ENCODE results near the gene RBL2. TPM values are rescaled to one million over a fixed set of nuclear protein-coding genes. Genes with fewer than 3 reads are reported as not detected.
A peak's percentile ranks its signal among the peaks of the same experiment; 100 is the strongest.

Gene RBL2
- total and polyA plus RNA-seq, 2 of the 8 experiments (the other 6 are each of a cell fraction or from before 2014, with no cell fraction given) = 13.9 to 22.1 TPM

DNA sequence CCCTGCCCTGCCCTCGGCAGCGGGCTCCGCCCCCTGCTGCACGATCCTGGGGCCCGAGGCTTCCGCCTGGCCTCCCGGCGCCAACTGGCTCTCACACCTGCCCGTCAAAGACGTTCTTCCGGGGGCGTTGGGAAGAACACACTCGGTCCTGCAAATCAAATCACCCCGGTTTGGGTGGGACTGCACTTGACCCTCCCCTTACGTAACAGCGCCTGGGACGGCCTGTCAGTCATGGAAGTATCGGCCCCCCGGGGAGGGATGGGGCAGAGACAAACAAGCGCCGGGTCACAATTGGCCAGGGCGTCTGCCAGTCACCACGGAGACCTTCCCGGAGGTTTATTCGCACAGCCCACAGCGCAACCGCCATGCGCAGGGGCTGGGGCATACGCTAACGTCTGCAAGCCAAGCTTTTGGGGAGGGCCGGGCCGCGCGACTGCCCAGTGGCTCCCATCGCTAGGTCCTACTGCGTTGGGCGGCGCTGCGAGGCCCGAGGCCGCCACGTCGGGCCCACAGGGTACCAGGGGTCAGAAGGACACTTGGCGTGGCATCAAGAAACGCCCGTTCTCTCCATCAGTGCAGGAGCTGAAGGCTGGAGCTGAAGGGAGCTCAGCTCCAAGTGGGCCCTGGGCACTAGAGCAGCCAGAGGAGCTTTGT, 69.1 kb downstream of the RBL2 start:
- POLR2A ChIA-PET (ENCODE audit: partially characterized antibody) = interaction anchor here (1.2 to 1.8 kb wide), 3 partner anchors 13 to 140 kb away, joined by 4 to 6 read pairs (median 4); partner anchors contain the start of gene RBL2
- peak overlapping the region in 3 of 4 experiments; percentile 54 to 71 (median 65); a peak in 3 of 7 replicates for H3K9ac ChIP-seq (replicated peaks in 1 of 4; ENCODE audit: extremely low read depth in 1 of 4, low read depth in 3 of 4, low read length in 3 of 4)
- no peak for FAIRE-seq
- TF ChIP-seq, protein P1, sequence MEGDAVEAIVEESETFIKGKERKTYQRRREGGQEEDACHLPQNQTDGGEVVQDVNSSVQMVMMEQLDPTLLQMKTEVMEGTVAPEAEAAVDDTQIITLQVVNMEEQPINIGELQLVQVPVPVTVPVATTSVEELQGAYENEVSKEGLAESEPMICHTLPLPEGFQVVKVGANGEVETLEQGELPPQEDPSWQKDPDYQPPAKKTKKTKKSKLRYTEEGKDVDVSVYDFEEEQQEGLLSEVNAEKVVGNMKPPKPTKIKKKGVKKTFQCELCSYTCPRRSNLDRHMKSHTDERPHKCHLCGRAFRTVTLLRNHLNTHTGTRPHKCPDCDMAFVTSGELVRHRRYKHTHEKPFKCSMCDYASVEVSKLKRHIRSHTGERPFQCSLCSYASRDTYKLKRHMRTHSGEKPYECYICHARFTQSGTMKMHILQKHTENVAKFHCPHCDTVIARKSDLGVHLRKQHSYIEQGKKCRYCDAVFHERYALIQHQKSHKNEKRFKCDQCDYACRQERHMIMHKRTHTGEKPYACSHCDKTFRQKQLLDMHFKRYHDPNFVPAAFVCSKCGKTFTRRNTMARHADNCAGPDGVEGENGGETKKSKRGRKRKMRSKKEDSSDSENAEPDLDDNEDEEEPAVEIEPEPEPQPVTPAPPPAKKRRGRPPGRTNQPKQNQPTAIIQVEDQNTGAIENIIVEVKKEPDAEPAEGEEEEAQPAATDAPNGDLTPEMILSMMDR (IDR thresholded peaks at IDR 0.05; ENCODE audit: control extremely low read depth in 1 of 3, insufficient read depth in 1 of 3, low read depth in 1 of 3, low read length in 3 of 3) = no peak
- TF ChIP-seq ASH2L (IDR thresholded peaks at IDR 0.05; ENCODE audit: low read length) (peak; percentile 48), CHD1 (IDR thresholded peaks at IDR 0.05; ENCODE audit: low read depth, low read length) (no peak), CHD2 (IDR thresholded peaks at IDR 0.05; ENCODE audit: low read length) (no peak; the same call in none of the 2 replicates), SP2 (IDR thresholded peaks at IDR 0.05; ENCODE audit: low read length) (peak; percentile 63), SUZ12 (IDR thresholded peaks at IDR 0.05; ENCODE audit: low read length) (no peak)
- TF ChIP-seq, protein P2, sequence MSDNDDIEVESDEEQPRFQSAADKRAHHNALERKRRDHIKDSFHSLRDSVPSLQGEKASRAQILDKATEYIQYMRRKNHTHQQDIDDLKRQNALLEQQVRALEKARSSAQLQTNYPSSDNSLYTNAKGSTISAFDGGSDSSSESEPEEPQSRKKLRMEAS (IDR thresholded peaks at IDR 0.05) = peak; percentile 53
- TF ChIP-seq, protein P3, sequence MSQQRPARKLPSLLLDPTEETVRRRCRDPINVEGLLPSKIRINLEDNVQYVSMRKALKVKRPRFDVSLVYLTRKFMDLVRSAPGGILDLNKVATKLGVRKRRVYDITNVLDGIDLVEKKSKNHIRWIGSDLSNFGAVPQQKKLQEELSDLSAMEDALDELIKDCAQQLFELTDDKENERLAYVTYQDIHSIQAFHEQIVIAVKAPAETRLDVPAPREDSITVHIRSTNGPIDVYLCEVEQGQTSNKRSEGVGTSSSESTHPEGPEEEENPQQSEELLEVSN (IDR thresholded peaks at IDR 0.05) = no peak

More for the DNA sequence above, 69.1 kb downstream of the RBL2 start:
- Histone ChIP-seq H2AFZ (ENCODE audit: low read length) (peak overlapping the region; percentile 95; the same call in 1 of the 2 replicates), H3K79me1 (ENCODE audit: low read depth, low read length) (no peaks in the 10 kb centered on the region; the same call in 1 of the 2 replicates), H3K27me3 (replicated peaks in 1 of 4; ENCODE audit: control insufficient read depth in 3 of 4, extremely low read depth in 1 of 4, insufficient read depth in 3 of 4, low read length in 3 of 4) (no peaks in the 10 kb centered on the region), H3K23ac (ENCODE audit: insufficient read length) (no peak overlapping the region), H3K14ac (ENCODE audit: insufficient read length) (no peak overlapping the region), H4K91ac (replicated peaks; ENCODE audit: insufficient read length, low read length) (peak overlapping the region; percentile 71), H2BK120ac (replicated peaks; ENCODE audit: low read depth, low read length) (no peak overlapping the region), H3K36me3 (ENCODE audit: control insufficient read depth in 2 of 4, insufficient read depth in 4 of 4, low read length in 3 of 4) (peaks cover 0 to under 1% (median 0%) of the 10 kb centered on the region in 4 experiments; a peak in 1 of 8 replicates), H3K9me3 (ENCODE audit: insufficient read depth in 2 of 2, low read depth in 1 of 2, low read length in 1 of 2) (no peaks in the 10 kb centered on the region), H3K23me2 (ENCODE audit: low read depth, low read length) (peaks cover 6% of the 10 kb centered on the region), H3K79me2 (ENCODE audit: control insufficient read depth in 1 of 2, insufficient read depth in 2 of 2, low read length in 2 of 2) (peaks cover 0 to 19% of the 10 kb centered on the region in 2 experiments; a peak in 2 of 4 replicates), H2BK20ac (ENCODE audit: low read length) (no peak overlapping the region), H3K4me1 (replicated peaks in 1 of 4; ENCODE audit: control insufficient read depth in 3 of 4, insufficient read depth in 4 of 4, low read length in 3 of 4) (peaks cover 0 to 14% (median 6%) of the 10 kb centered on the region in 4 experiments; a peak in 6 of 7 replicates), H4K20me1 (replicated peaks in 1 of 2; ENCODE audit: control insufficient read depth in 1 of 2, insufficient read depth in 2 of 2, low read length in 2 of 2) (peaks cover 0 to 7% of the 10 kb centered on the region in 2 experiments), H4K5ac (ENCODE audit: insufficient read length, low read depth, low read length) (peak overlapping the region; percentile 93), H3K4me3 (ENCODE audit: extremely low read depth in 1 of 4, insufficient read depth in 2 of 4, low read depth in 3 of 4, low read length in 4 of 4) (peak overlapping the region; percentile 52 to 94 (median 64)), H3K18ac (ENCODE audit: extremely low read depth, low read length) (peak overlapping the region; percentile 71; the same call in 1 of the 2 replicates), H2AK5ac (ENCODE audit: low read depth, low read length) (no peak overlapping the region), H2BK12ac (ENCODE audit: low read depth, low read length) (no peak overlapping the region), H3K27ac (ENCODE audit: low read depth, low read length) (peak overlapping the region; percentile 75; the same call in 1 of the 2 replicates), H3K4me2 (ENCODE audit: insufficient read depth in 1 of 2, low read depth in 2 of 2, low read length in 2 of 2) (peak overlapping the region; percentile 90 to 99), H3K56ac (replicated peaks; ENCODE audit: insufficient read length, low read depth, low read length) (peak overlapping the region; percentile 91), H2BK15ac (ENCODE audit: low read length) (no peak overlapping the region), H2BK5ac (ENCODE audit: low read depth, low read length) (peak overlapping the region; percentile 76), H3K4ac (replicated peaks; ENCODE audit: insufficient read length, low read depth, low read length) (peak overlapping the region; percentile 86), H4K8ac (ENCODE audit: extremely low read depth, insufficient read depth, low read length) (peak overlapping the region; percentile 95)
- 2% methylated on average over 33 of the region's 46 CpGs; no CpG with 5 or more reads in 1 of the 2 experiments for WGBS, 2 experiments (ENCODE audit: extremely low coverage in 1 of 2, insufficient coverage in 1 of 2, insufficient read length in 1 of 2, insufficient replicate concordance in 2 of 2, low coverage in 1 of 2, low lambda C conversion rate in 2 of 2, missing lambda C conversion rate in 1 of 2)
- CTCF ChIA-PET (ENCODE audit: partially characterized antibody) = interaction anchor here (1.1 to 1.2 kb wide), 3 partner anchors 9 to 482 kb away, joined by 3 read pairs; no protein-coding TSS in a partner anchor
- DNase-seq (ENCODE audit: low read depth in 1 of 2, low spot score in 2 of 2) = peak; percentile 100
